HEK293T (cell line): ENCODE data around the gene GPHN.

Experiments used
- BHLHE40 ChIP-seq: fragments of 450-650 bp; IDR thresholded peaks from 2 replicates; pipeline ENCODE4 v1.6.1; 2016; ENCODE audit warnings: mild to moderate bottlenecking, moderate library complexity, borderline replicate concordance
- CTBP1 ChIP-seq: fragments of 450-650 bp; IDR thresholded peaks from 2 replicates; pipeline ENCODE4 v1.6.1; 2016; ENCODE audit warnings: borderline replicate concordance
- FOXA1 ChIP-seq: fragments of 450-650 bp; IDR thresholded peaks from 2 replicates; pipeline ENCODE4 v1.6.1; 2016; ENCODE audit warnings: mild to moderate bottlenecking
- FOXK2 ChIP-seq: fragments of 450-650 bp; IDR thresholded peaks from 2 replicates; pipeline ENCODE4 v1.6.1; 2016; ENCODE audit warnings: mild to moderate bottlenecking
- FOXM1 ChIP-seq: fragments of 450-650 bp; IDR thresholded peaks from 2 replicates; pipeline ENCODE4 v1.6.1; 2017; ENCODE audit warnings: mild to moderate bottlenecking, borderline replicate concordance
- HDGF ChIP-seq: fragments of 450-650 bp; IDR thresholded peaks from 2 replicates; pipeline ENCODE4 v1.6.1; 2017; ENCODE audit warnings: antibody characterized with exemption, borderline replicate concordance
- L3MBTL2 ChIP-seq: fragments of 450-650 bp; conservative IDR thresholded peaks from 2 replicates; pipeline ENCODE4 v1.6.1; 2016; ENCODE audit warnings: mild to moderate bottlenecking
- NFRKB ChIP-seq: fragments of 450-650 bp; IDR thresholded peaks from 2 replicates; pipeline ENCODE4 v1.6.1; 2016; ENCODE audit warnings: mild to moderate bottlenecking, moderate library complexity
- SP1 ChIP-seq: fragments of 450-650 bp; IDR thresholded peaks from 2 replicates; pipeline ENCODE4 v1.6.1; 2017
- TF ChIP-seq, protein P1 (sequence below): fragments of 450-650 bp; IDR thresholded peaks from 2 replicates; pipeline ENCODE4 v1.6.1; 2016

DNA sequence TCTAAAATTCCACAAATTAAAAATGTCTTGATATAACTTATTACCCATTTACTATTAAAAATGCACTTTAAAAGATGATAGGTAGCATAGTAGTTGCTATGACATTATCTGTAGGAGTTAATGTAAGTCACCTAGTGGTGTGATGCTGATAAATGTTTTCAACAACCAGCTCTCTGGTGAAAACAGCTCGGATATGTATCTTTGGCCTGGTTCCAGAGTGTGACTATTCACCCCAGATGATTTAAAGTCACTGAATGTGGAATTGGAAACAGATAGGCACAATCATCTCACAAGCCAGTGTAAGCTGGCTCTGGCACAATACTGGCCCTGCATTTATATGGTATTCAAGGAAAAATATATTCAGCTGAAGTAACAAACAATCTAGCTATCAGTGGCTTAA lies 31.0 kb upstream of the GPHN start:
- TF ChIP-seq NFRKB: no peak
- TF ChIP-seq HDGF: no peak
- TF ChIP-seq, protein P1, sequence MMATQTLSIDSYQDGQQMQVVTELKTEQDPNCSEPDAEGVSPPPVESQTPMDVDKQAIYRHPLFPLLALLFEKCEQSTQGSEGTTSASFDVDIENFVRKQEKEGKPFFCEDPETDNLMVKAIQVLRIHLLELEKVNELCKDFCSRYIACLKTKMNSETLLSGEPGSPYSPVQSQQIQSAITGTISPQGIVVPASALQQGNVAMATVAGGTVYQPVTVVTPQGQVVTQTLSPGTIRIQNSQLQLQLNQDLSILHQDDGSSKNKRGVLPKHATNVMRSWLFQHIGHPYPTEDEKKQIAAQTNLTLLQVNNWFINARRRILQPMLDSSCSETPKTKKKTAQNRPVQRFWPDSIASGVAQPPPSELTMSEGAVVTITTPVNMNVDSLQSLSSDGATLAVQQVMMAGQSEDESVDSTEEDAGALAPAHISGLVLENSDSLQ: no peak
- TF ChIP-seq FOXA1: no peak
- no peak for TF ChIP-seq BHLHE40
- TF ChIP-seq FOXK2: no peak
- TF ChIP-seq CTBP1: no peak
- no peak for TF ChIP-seq FOXM1
- no peak for TF ChIP-seq SP1
- no peak for TF ChIP-seq L3MBTL2
